Activated CD4-positive, alpha-beta T cell treated with anti-CD3 and anti-CD28 coated beads, Interleukin-2, amount 50 U/mL, for 4 hours (primary cell): ENCODE measurements around the gene TBC1D10A.

Experiments
- DNase-seq, 2 experiments: peaks; one replicate each; pipeline ENCODE4 v3.0.0-alpha.2; 2020

The TBC1D10A gene

DNA sequence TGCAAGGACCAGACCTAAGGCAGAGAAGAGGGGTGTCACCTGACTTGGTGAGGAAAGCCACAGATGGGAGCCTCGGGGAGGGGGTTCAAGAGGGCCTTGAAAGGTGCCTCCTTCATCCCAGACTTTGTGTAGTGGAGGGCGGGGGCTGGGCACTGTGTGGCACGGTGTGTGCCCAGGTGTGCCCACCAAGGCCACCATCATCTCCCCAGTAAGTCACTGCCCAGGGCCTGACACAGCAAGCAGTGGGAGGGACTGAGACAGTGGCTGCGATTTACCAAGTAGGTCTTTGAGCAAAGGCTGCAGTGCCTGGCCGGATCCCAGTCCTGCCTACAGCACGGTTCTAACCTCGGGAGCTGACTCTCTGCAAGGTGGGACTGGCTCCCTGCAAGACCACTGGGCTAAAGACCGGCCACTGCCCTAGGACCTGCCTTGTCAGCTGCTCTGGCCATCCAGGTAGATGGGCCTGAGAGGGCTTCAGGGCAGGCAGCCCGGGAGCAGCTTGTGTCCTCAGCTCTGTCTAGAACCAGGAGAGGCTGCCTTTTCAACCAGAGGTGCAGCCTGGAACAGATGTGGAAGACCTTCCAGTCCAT, 61.5 kb downstream of the TBC1D10A start:
- no peak for DNase-seq

DNA sequence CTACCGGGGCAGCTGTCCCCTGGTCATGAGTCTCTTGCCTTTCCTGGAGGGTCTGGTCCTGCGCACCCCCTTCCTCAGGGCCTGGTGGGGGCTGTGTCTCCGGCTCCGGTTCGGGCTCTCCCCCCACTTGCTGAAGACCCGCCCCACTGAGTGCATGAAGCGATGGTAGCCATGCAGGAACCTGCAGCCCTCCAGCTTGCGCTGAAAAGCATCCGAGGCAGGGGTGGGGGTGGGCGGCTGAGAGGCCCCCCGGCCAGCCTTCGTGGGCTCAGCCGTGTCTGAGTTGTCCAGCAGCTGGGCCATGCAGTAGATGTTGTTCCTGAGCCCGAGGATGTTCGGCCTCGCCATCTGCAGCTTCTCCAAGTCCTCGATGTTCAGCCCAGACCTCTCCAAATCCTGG, 62.9 kb downstream of the TBC1D10A start:
- no peak for DNase-seq

DNA sequence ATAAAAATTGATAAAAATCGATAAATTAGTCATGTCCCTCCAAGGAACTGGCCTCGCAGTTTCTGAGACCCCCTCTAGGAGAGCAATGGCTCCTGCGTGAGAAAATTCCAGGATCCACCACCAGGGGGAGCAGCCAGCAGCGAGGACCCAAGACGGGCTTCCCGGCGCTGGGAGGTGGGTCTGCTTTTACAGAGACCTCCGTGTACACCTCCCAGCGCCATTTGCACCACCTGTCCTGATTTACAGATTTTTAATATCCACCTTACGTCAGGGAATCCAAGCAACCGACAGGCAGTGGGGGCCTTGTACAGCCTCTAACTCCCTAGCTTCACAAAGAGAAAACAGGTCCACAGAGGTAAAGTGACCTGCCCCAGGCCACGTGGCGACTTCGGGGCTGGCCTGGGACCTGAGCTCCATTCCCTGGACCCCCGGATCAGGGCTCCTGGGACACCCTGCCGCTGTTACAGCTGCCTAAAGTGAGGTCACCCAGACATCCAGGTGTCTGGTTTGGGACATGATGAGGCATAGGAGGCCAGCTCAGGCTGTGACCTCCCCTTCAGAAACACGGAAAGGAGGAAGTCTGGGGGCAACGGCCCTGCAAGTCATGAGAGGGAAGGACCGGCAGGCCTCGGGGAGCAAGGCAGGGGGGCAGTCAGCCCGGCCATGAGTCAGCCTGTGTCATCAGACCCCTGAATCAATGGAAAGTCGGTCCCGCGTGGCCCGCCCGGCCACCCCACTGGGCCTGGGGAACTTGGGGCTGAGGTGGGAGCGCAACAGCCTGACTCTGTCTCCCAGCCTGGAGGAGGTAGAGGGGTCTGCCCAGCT, 63.6 kb downstream of the TBC1D10A start:
- DNase-seq, result peak; percentile 76 to 82

DNA sequence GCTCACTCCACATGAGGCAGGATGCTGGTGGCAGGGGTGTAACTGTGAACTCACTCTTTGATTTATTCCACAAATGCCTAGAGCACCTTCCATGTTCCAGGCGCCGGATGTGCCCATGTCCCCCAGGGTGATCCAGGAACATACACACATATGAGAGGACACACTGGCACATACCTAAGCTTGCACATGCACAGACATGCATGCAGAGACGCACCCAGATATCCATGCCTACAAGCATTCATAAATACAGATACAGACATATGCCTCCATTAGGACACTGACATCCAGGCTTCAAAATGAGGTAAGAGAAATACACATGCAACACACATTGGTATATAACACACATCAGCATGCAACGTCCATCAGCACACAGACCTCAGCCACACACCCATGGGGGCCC, 64.6 kb downstream of the TBC1D10A start:
- no peak for DNase-seq

DNA sequence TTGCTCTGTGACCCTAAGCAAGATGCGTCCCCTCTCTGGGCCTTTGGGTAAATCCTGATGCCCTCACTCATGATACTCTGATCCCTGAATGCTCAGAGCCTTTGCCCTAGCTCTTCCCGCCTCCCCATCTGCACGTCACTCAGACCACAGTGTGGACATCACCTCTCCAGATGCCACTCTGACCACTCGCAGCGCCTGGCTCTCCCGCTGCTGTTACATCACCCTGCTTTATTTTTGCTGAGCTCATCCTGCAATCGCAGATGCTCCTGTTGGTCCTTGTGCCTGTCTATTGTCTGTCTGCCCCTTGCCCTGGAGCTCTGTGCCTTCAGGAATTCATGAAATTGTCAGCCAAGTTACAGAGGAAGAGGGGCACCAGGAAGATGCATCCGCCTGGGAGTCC, 65.6 kb downstream of the TBC1D10A start:
- no peak for DNase-seq

DNA sequence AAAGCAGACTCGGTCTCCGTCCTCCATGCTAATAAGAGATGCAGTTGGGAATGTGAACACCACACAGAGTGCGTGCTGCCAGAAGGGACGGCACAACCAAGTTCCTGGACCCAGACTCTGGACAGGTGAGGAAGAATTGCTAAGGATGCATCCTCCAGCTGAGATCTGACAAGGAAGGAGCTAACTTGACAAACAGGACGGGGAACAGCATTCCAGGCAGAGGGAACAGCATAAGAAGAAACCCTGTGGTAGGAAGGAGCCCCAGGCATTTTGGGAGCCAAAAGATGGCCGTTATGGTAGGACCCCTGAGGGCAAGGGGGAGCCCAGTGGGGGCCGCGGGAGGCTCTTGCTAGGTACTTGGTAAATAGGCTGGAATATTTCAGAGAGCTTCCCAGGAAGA, 66.1 kb downstream of the TBC1D10A start:
- DNase-seq, result no peak

DNA sequence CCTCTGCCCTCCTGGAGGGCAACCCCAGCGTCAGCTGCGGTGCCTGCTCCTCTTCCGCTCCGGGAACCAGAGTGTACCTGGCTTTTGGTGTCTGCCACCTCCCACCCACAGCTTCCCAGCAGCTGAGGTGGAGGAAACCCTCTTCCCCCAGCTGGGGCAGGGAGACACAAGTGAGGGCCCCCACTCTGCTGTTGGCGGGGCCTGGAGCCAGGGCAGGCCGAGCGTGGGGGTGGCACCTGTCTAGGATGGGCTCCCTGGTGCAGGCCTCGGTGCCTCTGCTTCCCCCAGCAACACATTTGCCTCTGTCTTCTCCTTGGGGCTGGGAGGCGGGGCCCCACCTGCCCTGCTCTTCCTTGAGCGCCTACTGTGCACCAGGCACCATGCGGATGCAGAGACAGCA, 66.5 kb downstream of the TBC1D10A start:
- DNase-seq, result no peak

DNA sequence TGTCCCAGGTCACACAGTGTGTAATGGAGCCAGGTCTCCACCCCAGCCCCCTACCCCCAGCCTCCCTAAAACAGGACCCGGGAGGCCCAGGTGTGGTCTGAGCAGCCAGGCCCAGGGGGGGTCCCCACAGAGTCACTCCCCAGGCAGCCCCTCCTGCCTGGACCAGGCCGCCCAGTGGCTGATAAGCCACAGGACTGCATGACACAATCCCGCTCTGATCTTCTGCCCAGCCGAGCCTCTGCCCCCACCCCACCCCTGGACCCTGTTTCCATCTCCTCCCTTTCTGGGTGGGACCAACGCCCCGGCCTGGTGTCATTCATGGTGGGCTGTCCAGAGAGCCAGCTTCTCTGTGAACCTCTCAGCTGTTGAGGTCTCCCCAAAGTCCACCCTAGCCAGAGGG, 72.4 kb downstream of the TBC1D10A start:
- no peak for DNase-seq

DNA sequence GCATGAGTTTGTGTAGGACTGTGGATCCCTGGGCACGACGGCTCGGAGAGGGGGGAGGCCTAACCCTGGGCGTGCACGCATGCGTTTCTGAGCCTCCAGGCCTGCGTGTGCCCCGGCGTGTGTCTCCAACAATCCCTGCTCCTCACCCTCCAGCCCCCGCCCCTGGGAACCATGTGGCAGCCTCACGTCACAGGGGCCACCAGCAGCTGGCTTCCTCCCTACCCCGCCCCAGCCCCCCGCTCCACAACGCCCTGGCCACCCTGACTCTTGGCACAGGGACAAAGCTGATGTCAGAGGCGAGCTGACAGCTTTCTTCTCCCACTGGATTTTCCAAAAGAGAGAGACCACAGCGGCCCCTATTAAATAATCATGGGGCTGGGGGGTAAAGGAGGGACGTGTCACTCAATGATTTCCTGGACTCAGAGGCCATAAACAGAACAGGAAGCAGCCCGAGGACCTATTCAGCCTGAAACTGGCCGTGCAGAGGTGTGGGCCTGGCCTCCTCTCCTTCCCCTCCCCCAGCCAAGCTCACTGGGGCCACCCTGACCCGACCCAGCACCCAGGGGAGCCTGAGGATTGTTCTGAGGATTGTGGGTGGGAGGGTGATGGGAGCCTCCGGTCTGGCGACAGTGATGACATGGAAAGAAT, 73.4 kb downstream of the TBC1D10A start:
- no peak for DNase-seq

DNA sequence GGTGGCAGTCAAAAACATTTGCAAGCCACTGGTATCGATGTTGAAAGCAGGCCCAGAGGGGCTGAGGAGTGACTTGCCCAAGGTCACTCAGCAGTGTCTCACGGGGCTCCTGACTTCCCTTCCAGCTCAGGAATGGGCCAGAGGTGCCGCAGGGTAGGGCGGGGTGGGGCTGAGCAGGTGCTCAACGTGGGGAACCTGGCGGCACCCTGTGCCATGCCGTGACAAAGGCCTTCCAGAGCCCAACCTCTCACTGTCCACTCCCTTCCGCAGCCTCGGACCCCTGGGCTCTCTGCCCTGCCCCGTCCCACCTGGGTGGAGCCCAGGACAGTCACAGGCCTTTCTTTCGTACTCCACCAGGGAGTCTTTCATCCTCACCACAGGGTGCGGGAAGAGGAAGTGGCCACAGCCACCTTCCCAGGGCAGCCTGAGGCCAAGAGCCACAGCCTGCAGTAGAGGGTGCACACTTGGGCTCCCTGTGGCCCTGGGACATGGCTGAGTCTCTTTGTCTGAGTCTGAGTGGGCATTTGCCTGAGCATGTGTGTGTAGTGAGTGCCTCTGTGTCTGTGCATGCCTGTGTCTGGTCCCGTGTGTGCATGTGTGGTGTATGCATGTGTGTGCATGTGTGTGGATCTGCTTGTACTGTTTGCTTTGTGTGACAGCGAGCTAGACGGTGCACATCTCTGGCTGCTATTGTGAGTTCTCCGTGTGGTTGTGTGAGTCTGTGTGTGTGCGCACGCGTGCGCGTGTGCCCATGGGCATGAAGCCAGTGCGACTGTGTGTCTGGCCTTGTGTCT, 74.1 kb downstream of the TBC1D10A start:
- no peak for DNase-seq

DNA sequence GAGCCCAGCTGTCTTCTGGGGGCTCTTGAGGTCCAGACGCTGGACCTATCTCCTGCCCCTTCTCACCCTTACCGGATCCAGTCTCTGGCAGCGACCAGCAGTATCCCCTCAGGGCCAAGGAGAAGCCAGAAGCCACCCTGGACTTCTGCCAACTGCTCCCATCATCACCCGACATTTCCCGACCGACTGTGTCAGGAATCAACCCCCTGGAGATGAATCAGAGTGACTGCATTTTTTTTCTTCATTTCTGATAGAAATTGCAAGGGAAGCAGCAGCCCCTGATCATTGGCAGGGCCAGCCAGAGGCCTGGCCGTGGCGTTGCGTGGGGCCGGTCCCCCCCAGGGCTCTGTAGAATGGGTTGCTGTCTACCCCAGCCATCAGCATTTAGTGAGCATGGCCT, 75.0 kb downstream of the TBC1D10A start:
- no peak for DNase-seq

DNA sequence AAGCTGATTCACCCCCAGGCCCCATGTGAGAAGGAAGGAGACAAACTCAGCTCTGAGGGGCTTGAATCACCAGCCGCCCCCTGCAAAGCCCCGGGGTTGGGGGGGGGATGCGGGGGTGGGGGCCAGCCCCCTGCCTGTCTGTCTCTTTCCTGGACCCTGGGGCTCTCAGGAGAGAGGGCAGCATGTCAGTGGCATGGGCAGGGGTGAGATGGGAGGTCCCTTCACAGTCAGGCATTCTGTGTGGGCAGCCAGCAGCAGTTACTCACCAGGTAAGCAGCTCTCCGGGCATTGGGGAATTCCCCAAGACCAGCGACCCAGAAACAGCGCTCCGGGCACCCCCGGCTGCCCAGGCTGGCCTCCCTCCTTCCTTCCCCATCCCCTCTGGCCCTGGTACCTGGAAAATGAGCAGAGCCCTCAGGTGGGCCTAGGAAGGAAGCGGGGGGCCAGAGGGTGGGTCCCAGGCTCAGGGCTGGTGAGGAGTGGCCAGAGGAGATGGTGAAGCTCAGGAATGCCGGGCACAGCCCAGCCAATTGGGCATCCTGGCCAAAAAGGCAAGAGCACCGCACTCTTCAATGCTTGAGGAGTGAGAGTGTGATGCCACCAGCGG, 76.0 kb downstream of the TBC1D10A start:
- DNase-seq, result no peak

DNA sequence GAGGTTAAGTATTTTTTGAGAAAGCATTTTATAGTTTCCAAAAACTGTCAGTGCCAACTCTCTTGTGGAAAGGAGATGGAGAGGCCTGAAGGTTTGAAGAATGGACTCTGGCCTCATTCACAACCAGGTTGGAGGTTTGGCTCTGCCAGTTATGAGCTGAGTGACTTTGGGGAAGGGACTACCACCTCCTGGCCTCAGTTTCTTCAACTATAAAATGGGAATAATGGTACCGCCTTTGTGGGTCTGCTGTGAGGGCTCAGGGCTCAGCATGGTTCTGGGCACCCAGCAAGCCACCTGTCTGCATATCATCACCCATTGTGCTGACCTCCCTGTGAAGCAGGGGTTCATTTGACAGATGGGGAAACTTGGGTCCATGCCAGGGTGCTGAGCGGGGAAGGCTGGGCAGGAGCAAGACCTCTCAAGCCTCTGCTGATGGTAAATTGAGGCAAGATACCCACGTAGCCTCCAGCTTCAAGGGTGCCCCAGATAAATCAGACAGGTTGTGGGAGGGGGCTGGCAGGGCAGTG, 76.6 kb downstream of the TBC1D10A start:
- DNase-seq, result no peak

DNA sequence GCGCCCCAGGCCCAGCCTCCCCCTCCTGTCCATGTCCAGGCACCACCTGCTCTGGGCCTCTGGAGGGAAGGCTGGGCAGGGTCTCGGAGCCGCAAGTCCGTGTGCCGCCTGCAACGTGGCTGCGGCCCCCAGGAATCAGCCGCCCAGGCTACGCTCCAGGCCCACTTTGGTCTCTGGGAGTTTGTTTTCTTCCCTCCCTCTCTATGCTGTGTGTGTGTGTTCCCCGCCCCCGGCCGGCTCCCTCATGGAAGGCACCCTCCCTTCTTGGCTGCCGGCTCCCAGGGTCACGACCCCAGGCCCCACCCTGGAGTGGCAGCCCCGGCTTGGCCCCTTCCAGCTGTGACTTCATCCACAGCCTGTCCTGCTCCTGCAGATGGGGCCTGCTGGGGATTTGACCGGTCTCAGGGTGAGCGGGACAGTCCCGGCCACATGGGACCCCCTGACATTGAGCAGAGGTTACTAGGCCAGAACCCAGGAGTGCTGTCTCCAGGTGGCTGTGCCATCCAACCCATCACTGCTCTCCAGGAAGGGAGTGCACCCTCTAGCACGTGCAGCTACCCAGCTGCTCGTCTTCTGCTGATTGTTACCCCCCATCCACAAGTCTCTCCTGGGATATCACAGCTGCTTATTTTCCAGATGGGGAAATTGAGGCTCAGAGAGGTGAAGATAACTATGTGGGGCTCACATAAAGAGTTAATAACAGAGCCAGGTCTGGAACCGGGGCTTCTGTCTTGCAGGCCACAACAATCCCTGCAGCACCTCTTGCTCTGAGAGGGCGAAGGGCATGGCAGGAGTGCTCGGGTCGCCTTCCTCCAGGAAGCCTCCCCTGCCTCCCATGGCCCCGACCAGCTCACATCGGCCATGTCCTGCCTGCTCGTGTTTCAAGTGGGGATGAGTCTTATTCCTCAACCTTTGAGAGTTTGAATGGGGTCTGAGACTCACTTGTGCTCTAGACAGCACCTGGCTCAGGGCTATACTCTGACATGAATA, 77.4 kb downstream of the TBC1D10A start:
- DNase-seq, result no peak

DNA sequence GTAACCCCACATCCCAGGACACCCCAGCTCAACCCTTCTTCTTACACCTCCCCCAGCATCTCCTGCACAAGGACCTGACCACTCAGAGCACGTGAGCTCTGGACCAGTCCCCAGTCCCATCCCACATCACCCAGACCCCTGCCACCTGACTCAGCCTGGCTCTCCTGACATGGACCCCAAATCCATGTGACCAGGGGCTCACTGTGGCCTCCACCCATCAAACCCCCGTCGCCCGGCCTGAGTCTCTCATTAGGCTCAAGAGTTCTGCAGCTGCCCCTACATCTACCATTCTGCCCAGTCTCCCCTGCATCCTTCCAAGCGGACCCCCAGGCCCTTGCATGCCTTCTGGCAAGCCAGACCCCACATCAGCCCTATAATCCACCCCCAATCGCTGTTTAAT, 78.3 kb downstream of the TBC1D10A start:
- DNase-seq, result no peak

DNA sequence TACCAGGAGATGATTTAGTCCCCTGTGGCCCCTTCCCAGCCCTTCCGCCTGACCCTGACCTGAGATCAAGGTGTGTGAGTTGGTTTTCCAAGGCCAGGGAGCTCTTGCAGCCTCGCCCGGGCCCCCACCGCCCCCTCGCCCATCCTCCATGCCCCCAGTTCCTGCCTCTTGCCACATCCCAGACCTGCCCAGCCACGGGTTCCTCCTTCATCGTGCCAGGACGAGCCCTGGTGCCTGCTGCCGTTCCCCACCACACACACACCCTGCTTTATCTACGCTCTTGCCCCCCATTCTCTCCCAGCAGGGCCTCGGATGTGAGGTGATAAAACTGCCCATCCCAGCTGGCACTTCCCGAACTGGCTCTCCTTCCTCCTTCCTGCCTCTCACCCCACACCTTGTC, 78.8 kb downstream of the TBC1D10A start:
- no peak for DNase-seq

DNA sequence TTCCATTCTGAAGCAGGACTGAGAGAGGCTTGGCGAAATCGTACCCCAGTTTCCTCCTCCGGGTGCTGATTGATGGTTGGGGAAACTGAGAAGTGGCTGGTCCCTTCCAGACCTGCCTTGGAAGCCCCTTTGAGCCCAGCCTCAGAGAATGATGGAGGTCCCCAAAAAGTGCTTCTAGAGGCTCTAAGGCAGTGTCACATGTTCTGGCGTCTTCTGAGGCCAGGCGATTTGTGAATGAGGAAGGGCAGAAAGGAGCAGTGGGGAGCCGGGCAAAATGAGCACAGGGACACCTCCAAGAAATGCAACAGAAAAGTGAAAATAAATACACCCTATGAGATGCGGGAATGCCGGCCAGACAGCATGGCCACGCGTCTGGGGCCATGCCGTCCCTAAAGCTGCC, 79.2 kb downstream of the TBC1D10A start:
- DNase-seq, result no peak

DNA sequence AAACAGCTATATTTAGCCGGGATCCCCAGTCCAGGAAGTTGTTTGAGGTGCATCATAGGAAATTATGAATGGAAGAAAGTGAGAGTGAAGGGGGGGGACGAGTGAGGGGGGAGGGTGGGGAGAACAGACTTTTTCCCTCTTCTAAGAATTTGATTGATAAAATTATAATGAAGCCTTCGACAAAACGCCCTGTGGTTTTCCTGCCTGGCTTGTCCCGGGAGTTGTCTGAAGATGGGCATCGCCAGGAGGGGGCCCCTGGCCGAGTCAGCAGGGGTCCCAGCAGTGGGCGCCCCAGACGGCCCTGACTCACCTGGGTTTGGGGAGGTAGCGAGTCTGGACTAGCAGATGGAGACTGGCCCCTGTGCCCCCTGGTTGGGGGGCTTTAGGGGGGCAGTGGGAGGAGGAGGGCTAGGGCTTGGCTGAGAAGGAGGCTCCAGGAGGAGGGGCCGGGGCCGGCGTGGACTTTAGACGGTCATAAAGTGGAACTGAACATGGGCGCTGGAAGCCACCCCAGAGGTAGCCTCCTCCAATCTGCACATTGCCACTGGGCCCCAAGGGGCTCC, 79.8 kb downstream of the TBC1D10A start:
- DNase-seq, result no peak

DNA sequence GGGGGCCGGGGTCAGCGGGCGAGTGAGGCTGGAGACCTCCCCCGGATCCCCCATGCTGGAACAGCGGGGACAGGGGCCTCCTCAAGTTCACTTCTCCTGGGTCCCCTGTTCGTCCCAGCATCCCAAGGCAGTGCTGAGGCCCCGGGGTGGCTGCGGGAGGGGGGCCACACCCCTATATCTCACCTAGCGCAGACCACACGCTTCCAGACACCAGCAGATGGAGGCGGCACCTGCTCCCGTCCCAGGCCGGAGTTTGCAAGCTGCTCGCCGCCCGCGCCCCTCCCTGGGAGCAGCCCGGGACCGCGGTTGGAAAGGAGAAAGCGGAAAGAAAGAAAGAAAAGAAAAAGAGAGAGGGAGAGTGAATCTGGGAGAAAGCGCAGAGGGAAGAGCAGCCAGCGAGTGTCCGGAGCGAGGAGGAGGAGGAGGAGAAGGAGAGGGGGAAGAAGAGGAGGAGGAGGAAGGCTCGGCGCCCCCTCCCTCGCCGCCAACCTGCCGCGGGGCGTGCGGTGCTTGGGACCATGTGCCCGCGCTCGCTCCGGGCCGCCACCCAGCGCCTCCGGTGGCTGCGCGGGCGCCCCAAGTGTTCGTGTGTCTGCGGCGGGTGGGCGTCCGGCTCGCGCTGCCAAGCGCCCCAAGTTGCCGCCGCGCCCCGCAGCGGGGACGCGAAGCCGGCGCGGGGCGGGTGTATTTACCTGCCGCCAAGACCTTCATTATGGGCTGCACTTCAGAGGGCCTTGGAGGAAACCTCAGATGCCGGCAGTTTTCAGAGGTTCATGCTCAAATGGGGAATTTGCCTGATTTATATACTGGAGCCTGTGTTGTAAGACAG, 80.5 kb downstream of the TBC1D10A start, which contains the start of gene LIF:
Gene LIF, minus strand, starts transcription at position 775 of the 829 bp plus-strand sequence. Its CDS starts 64 bp downstream, at position 711.
- peak; percentile 46 to 58 for DNase-seq
